Heart left ventricle (tissue), 16 donors: ENCODE data around the gene PSKH1. TPM values are rescaled to one million over a fixed set of nuclear protein-coding genes. Genes with fewer than 3 reads are reported as not detected.
A peak's percentile ranks its signal among the peaks of the same experiment; 100 is the strongest.

Experiments used
- ATAC-seq, 4 donors: fragments of 200-7000 bp; cut with Tn5 transposase; one replicate each; pipeline ENCODE4 v1.9.1; 2020 to 2022; ENCODE audit warnings: moderate library complexity in 4 of 4, mild to moderate bottlenecking in 3 of 4, moderate number of reproducible peaks in 1 of 4
- DNase-seq, 5 donors: peaks; one replicate each; pipeline ENCODE4 v3.0.0-alpha.2; 2020
- H3K27ac ChIP-seq, 12 donors: fragments of 200-600 bp; sonication (generic) in 4 of 12; one replicate each; pipeline versions ENCODE4 v1.5.0 to v1.8.0; 2016 to 2022; ENCODE audit warnings: mild to moderate bottlenecking in 2 of 12
- H3K27me3 ChIP-seq, 9 donors: fragments of 200-600 bp; sonication (generic) in 2 of 9; one replicate each; pipeline versions ENCODE4 v1.5.1 to v1.8.0; 2016 to 2022; ENCODE audit warnings: mild to moderate bottlenecking in 3 of 9
- H3K36me3 ChIP-seq, 9 donors: fragments of 200-600 bp; sonication (generic) in 2 of 9; one replicate each; pipeline versions ENCODE4 v1.5.0 to v1.8.0; 2018 to 2022; ENCODE audit warnings: mild to moderate bottlenecking in 2 of 9
- H3K4me1 ChIP-seq, 12 donors: fragments of 200-600 bp; sonication (generic) in 4 of 12; one replicate each; pipeline versions ENCODE4 v1.5.0 to v1.8.0; 2016 to 2022; ENCODE audit warnings: mild to moderate bottlenecking in 3 of 12
- H3K4me3 ChIP-seq, 12 donors: fragments of 200-600 bp; sonication (generic) in 4 of 12; one replicate each; pipeline versions ENCODE4 v1.5.0 to v1.8.0; 2017 to 2022; ENCODE audit warnings: mild to moderate bottlenecking in 9 of 12, moderate library complexity in 4 of 12
- H3K9me3 ChIP-seq, 12 donors: fragments of 200-600 bp; sonication (generic) in 4 of 12; one replicate each; pipeline versions ENCODE4 v1.5.0 to v1.8.0; 2016 to 2022; ENCODE audit warnings: mild to moderate bottlenecking in 1 of 12
- POLR2A ChIP-seq, 2 donors: fragments of 450-650 bp; IDR thresholded peaks; one replicate each; pipeline ENCODE4 v1.6.1; 2017; ENCODE audit warnings: antibody characterized with exemption in 2 of 2, mild to moderate bottlenecking in 2 of 2, moderate library complexity in 2 of 2
- WGBS, 4 donors: extraction: QIAGEN DNeasy Blood & Tissue Kit in 2 of 4; methylation state at CpG; one replicate each; pipeline versions ENCODE4 v1.1.5 to v1.1.7; 2013 to 2018; 5-methylcytosine and 5-hydroxymethylcytosine counted together
- intact Hi-C, 10 donors: fragments of 100-400 bp; cut with DNase I; formaldehyde crosslinking; loops; one replicate each; pipeline versions ENCODE4 v1.11.1 to v1.14.2; 2022
- polyA plus RNA-seq, 2 donors: library from polyadenylated mRNA; stranded (reverse); fragments of 200-250 nt; gene quantifications; one replicate each; pipeline ENCODE4 v1.2.3, GENCODE V29; 2013
- total RNA-seq, 9 donors: library from RNA; depleted of rRNA in 2 of 9; stranded (reverse); fragments of >200 nt in 2 of 9; fragmentation: NEBNext Ultra II Directional in 3 of 9; extraction: Animal tissue kit (Norgen Biotek cat#: 25700) in 3 of 9; gene quantifications; one replicate each; pipeline versions ENCODE4 v1.1.0 to v1.2.4, GENCODE V29; 2016 to 2023
- TF ChIP-seq, protein P1 (sequence below), 12 donors: fragments of 200-600 bp; sonication (generic) in 4 of 12; IDR thresholded peaks; one replicate each; pipeline versions ENCODE4 v1.5.0 to v1.8.0; 2018 to 2022; ENCODE audit warnings: antibody characterized with exemption in 12 of 12, mild to moderate bottlenecking in 5 of 12
- donor health status: ischemic (EF 13 %, LVEDD 7.1; RV severe dilation, severe dysfunction).
- donor health status: healthy with polysubstance abuse.
- donor health status: DM: no; HTN: yes; CAD: no.
- donor health status: DM: no; HTN: no; CAD: no.
- donor health status: ischemic (EF 25% LVEDD 6.9; RV normal size, moderate dysfunction).
- donor health status: ischemic (EF 25% LVEDD 5.7; RV mildly dilated, moderate dysfunction).
- donor health status: healthy.
- donor health status: DM: yes; HTN: yes; CAD: no.
- donor health status: ischemic (EF 35%, LVEDD 5.7; RV mildly dilated, moderate dysfunction).
- donor health status: nonischemic (EF 11% LVEDD 7.7; RV severe dilation, severe dysfunction).
- donor health status: DM: yes; HTN: yes; CAD: no.
- donor health status: PGD.
- donor health status: ischemic (EF 29% LVEDD 5.4; RV normal size, mild dysfunction).
- donor health status: nonischemic (EF 23%, LVEDD 6.1; RV moderate dilation, normal function).

Gene PSKH1
- total and polyA plus RNA-seq, 11 donors = 16.3 to 36.9 (median 21.6) TPM

- TF ChIP-seq POLR2A (IDR thresholded peaks at IDR 0.05) = no peak
- TF ChIP-seq, protein P1, sequence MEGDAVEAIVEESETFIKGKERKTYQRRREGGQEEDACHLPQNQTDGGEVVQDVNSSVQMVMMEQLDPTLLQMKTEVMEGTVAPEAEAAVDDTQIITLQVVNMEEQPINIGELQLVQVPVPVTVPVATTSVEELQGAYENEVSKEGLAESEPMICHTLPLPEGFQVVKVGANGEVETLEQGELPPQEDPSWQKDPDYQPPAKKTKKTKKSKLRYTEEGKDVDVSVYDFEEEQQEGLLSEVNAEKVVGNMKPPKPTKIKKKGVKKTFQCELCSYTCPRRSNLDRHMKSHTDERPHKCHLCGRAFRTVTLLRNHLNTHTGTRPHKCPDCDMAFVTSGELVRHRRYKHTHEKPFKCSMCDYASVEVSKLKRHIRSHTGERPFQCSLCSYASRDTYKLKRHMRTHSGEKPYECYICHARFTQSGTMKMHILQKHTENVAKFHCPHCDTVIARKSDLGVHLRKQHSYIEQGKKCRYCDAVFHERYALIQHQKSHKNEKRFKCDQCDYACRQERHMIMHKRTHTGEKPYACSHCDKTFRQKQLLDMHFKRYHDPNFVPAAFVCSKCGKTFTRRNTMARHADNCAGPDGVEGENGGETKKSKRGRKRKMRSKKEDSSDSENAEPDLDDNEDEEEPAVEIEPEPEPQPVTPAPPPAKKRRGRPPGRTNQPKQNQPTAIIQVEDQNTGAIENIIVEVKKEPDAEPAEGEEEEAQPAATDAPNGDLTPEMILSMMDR (IDR thresholded peaks at IDR 0.05) = no peak
- no peaks in the 10 kb centered on the region for H3K27me3 ChIP-seq
- intact Hi-C loops = loop anchor here in 2 of 10 donors (10.0 kb wide), 2 partner anchors 148 to 158 kb away; no protein-coding TSS in a partner anchor
- peaks cover 0 to 50% (median 35%) of the 10 kb centered on the region in 9 donors for H3K36me3 ChIP-seq
- WGBS, 4 donors = 92 to 96% (median 95%) methylated on average over 5 of the region's 5 CpGs
- no peaks in the 10 kb centered on the region for H3K9me3 ChIP-seq
- no peak overlapping the region for H3K4me3 ChIP-seq
- ATAC-seq (no peak), DNase-seq (no peak)
- H3K4me1 ChIP-seq = peaks cover 0 to 38% (median 28%) of the 10 kb centered on the region in 12 donors
- no peak overlapping the region for H3K27ac ChIP-seq
Measured at GRCh38 chr16:67886387-67886786, 6.7 kb upstream of the PSKH1 start.

GRCh38 chr16:67888331-67888730, 4.7 kb upstream of the PSKH1 start:
- H3K4me1 ChIP-seq = peaks cover 5 to 29% (median 17%) of the 10 kb centered on the region in 12 donors
- H3K27me3 ChIP-seq = no peaks in the 10 kb centered on the region
- H3K27ac ChIP-seq = no peak overlapping the region
- intact Hi-C loops = loop anchor here in 2 of 10 donors (10.0 kb wide), 2 partner anchors 146 to 156 kb away; no protein-coding TSS in a partner anchor
- H3K9me3 ChIP-seq = no peaks in the 10 kb centered on the region
- ATAC-seq = no peak
- H3K4me3 ChIP-seq = no peak overlapping the region
- TF ChIP-seq, protein P1 (IDR thresholded peaks at IDR 0.05) = no peak
- no peak for TF ChIP-seq POLR2A (IDR thresholded peaks at IDR 0.05)
- whole genome bisulfite sequencing, 4 donors = 82 to 100% (median 89%) methylated on average over 3 of the region's 3 CpGs
- peaks cover 0 to 31% (median 17%) of the 10 kb centered on the region in 9 donors for H3K36me3 ChIP-seq
- no peak for DNase-seq

GRCh38 chr16:67892375-67892774, 679 bp upstream of the PSKH1 start:
- ATAC-seq (no peak), DNase-seq (no peak)
- Histone ChIP-seq H3K9me3 (no peaks in the 10 kb centered on the region), H3K27ac (peak overlapping the region in 10 of 12 donors; percentile 71 to 98 (median 86)), H3K36me3 (no peaks in the 10 kb centered on the region), H3K27me3 (no peaks in the 10 kb centered on the region), H3K4me1 (peaks cover 15 to 48% (median 41%) of the 10 kb centered on the region in 12 donors), H3K4me3 (peak overlapping the region in 11 of 12 donors; percentile 68 to 99 (median 88))
- TF ChIP-seq, protein P1 (IDR thresholded peaks at IDR 0.05) = no peak
- no peak for TF ChIP-seq POLR2A (IDR thresholded peaks at IDR 0.05)
- 74 to 81% (median 79%) methylated on average over 5 of the region's 5 CpGs for WGBS, 4 donors
- intact Hi-C loops = no loop called here

GRCh38 chr16:67893743-67894399, 817 bp downstream of the PSKH1 start:
- ATAC-seq (no peak), DNase-seq (peak in 3 of 5 donors; percentile 49 to 69 (median 65))
- Histone ChIP-seq H3K36me3 (no peaks in the 10 kb centered on the region), H3K9me3 (no peaks in the 10 kb centered on the region), H3K27me3 (no peaks in the 10 kb centered on the region), H3K4me1 (peaks cover 15 to 59% (median 49%) of the 10 kb centered on the region in 12 donors), H3K27ac (peak overlapping the region; percentile 91 to 98 (median 93)), H3K4me3 (peak overlapping the region; percentile 68 to 99 (median 86))
- no peak for TF ChIP-seq POLR2A (IDR thresholded peaks at IDR 0.05)
- TF ChIP-seq, protein P1 (IDR thresholded peaks at IDR 0.05) = no peak
- 20 to 36% (median 21%) methylated on average over 10 to 14 of the region's 14 CpGs for WGBS, 4 donors
- intact Hi-C loops = no loop called here
